Esophagus muscularis mucosa (tissue), 4 donors: ENCODE data around the gene ZNF526.

Experiments used
- EP300 ChIP-seq: sonication (generic); formaldehyde crosslinking; IDR thresholded peaks from one replicate; pipeline ENCODE4 v1.6.1; 2017; ENCODE audit warnings: antibody characterized with exemption
- POLR2A ChIP-seq: fragments of 450-650 bp; IDR thresholded peaks from one replicate; pipeline ENCODE4 v1.6.1; 2017; ENCODE audit warnings: antibody characterized with exemption, moderate library complexity, mild to moderate bottlenecking, low read depth
- TF ChIP-seq, protein P1 (sequence below), 3 experiments: fragments of 200-600 bp in 2 of 3; fragments of 450-650 bp in 1 of 3; sonication (generic) in 2 of 3; IDR thresholded peaks; one replicate each; pipeline ENCODE4 v1.5.1; 2017 to 2019; ENCODE audit warnings: antibody characterized with exemption in 3 of 3, mild to moderate bottlenecking in 2 of 3, moderate library complexity in 1 of 3

DNA sequence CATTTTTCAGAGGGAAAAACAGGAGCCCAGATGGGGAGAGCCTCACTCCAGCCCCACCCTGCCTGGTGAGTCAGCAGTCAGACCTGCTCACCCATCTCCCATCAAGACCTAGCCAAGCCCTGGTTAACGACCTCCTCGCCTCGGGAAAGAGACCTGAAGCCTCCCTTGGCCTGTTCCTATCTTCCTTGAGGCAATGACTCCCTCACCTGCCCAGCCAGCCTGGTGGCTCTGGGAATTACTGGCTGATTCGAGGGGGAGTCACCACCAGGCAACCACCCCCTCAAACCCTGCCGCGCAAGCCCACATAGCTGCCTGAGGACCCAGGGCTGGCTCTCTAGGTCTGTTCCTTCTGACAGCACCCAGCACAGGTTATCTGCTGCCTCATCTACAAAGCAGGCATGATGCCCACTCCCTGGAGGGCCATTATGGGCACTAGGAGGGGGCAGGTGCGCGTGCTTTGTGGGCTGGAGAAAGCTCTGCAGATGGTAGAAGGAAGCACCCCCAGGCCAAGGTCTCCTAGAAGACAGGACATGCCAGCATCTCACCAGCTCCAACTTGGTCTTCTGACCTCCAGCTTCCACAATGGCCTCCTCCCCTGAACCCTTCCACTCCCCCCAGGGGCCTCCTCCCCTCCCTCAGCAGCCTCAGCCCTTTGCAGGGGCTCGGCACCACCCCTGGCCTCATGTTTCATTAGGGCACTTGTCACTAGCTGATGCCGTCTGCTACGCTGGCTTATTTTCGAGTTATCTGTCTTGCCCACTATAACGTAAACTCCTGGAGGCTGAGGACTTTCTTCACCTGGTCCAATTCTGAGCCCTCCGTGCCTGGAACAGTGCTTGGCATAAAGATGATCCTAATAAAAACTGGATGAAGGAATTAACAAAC, 13.0 kb upstream of the ZNF526 start:
- TF ChIP-seq, protein P1, sequence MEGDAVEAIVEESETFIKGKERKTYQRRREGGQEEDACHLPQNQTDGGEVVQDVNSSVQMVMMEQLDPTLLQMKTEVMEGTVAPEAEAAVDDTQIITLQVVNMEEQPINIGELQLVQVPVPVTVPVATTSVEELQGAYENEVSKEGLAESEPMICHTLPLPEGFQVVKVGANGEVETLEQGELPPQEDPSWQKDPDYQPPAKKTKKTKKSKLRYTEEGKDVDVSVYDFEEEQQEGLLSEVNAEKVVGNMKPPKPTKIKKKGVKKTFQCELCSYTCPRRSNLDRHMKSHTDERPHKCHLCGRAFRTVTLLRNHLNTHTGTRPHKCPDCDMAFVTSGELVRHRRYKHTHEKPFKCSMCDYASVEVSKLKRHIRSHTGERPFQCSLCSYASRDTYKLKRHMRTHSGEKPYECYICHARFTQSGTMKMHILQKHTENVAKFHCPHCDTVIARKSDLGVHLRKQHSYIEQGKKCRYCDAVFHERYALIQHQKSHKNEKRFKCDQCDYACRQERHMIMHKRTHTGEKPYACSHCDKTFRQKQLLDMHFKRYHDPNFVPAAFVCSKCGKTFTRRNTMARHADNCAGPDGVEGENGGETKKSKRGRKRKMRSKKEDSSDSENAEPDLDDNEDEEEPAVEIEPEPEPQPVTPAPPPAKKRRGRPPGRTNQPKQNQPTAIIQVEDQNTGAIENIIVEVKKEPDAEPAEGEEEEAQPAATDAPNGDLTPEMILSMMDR (IDR thresholded peaks at IDR 0.05) = no peak
- TF ChIP-seq POLR2A (no peak), EP300 (no peak)
